ENCODE results near the gene C2orf49. TPM values are rescaled to one million over a fixed set of nuclear protein-coding genes. Genes with fewer than 3 reads are reported as not detected.

The C2orf49 gene
- total RNA-seq, 1 donor from 2014 or later: 21.6 TPM

GRCh38 chr2:105338020-105338385, 663 bp downstream of the C2orf49 start:
- peaks cover 8% of the 10 kb centered on the region for H4K20me1 ChIP-seq (ENCODE audit: insufficient read depth, low read length)
- H3K27me3 ChIP-seq (ENCODE audit: insufficient read depth, low read length): no peaks in the 10 kb centered on the region
- peak overlapping the region; percentile 100 for H3K27ac Mint-ChIP-seq (ENCODE audit: unreplicated experiment)
- peak overlapping the region; percentile 100 for H3K27ac ChIP-seq (ENCODE audit: low read depth, low read length)
- H3K27me3 Mint-ChIP-seq (ENCODE audit: low read depth, unreplicated experiment): no peaks in the 10 kb centered on the region
- H3K36me3 Mint-ChIP-seq (ENCODE audit: low read depth, unreplicated experiment): peaks cover 5% of the 10 kb centered on the region
- H3K4me3 Mint-ChIP-seq (ENCODE audit: unreplicated experiment): peak overlapping the region; percentile 98
- peak; percentile 20 for FAIRE-seq
- no peak for TF ChIP-seq EZH2 (IDR thresholded peaks at IDR 0.05; ENCODE audit: insufficient read depth, low read length)
- no peak for TF ChIP-seq CTCF (IDR thresholded peaks at IDR 0.05; ENCODE audit: insufficient read depth, low read depth, low read length)
- no peaks in the 10 kb centered on the region for H3K9me3 ChIP-seq (ENCODE audit: insufficient read depth, low read depth, low read length)
- H2AFZ ChIP-seq (ENCODE audit: low read depth, low read length): peak overlapping the region; percentile 45
- DNase-seq (ENCODE audit: low read depth): no peak
- H3K4me3 ChIP-seq (ENCODE audit: insufficient read depth, low read depth, low read length): peak overlapping the region; percentile 92
- H3K4me2 ChIP-seq (ENCODE audit: low read length): peak overlapping the region; percentile 90
- H3K79me2 ChIP-seq (ENCODE audit: insufficient read depth, low read length): peaks cover 58% of the 10 kb centered on the region
- peaks cover 16% of the 10 kb centered on the region for H3K4me1 Mint-ChIP-seq (ENCODE audit: low read depth, unreplicated experiment)
- peaks cover 17% of the 10 kb centered on the region for H3K4me1 ChIP-seq (ENCODE audit: insufficient read depth, low read length)
- peaks cover 19% of the 10 kb centered on the region for H3K36me3 ChIP-seq (ENCODE audit: insufficient read depth, low read length)
- H3K9ac ChIP-seq (ENCODE audit: low read length): peak overlapping the region; percentile 98
- H3K9me3 Mint-ChIP-seq (ENCODE audit: unreplicated experiment): no peaks in the 10 kb centered on the region

- Mint-ChIP-seq H3K36me3 (ENCODE audit: low read depth, unreplicated experiment) (peaks cover 5% of the 10 kb centered on the region), H3K4me3 (ENCODE audit: unreplicated experiment) (peak overlapping the region; percentile 98), H3K9me3 (ENCODE audit: unreplicated experiment) (no peaks in the 10 kb centered on the region), H3K27me3 (ENCODE audit: low read depth, unreplicated experiment) (no peaks in the 10 kb centered on the region), H3K27ac (ENCODE audit: unreplicated experiment) (no peak overlapping the region), H3K4me1 (ENCODE audit: low read depth, unreplicated experiment) (peaks cover 22% of the 10 kb centered on the region)
- H3K4me3 ChIP-seq (ENCODE audit: insufficient read depth, low read depth, low read length): no peak overlapping the region
- no peak overlapping the region for H3K9ac ChIP-seq (ENCODE audit: low read length)
- peaks cover 8% of the 10 kb centered on the region for H4K20me1 ChIP-seq (ENCODE audit: insufficient read depth, low read length)
- H2AFZ ChIP-seq (ENCODE audit: low read depth, low read length): no peak overlapping the region
- H3K36me3 ChIP-seq (ENCODE audit: insufficient read depth, low read length): peaks cover 31% of the 10 kb centered on the region
- H3K4me2 ChIP-seq (ENCODE audit: low read length): peak overlapping the region; percentile 90
- DNase-seq (ENCODE audit: low read depth) (no peak), FAIRE-seq (no peak)
- H3K79me2 ChIP-seq (ENCODE audit: insufficient read depth, low read length): peaks cover 58% of the 10 kb centered on the region
- no peak for TF ChIP-seq CTCF (IDR thresholded peaks at IDR 0.05; ENCODE audit: insufficient read depth, low read depth, low read length)
- TF ChIP-seq EZH2 (IDR thresholded peaks at IDR 0.05; ENCODE audit: insufficient read depth, low read length): no peak
- H3K27ac ChIP-seq (ENCODE audit: low read depth, low read length): no peak overlapping the region
- no peaks in the 10 kb centered on the region for H3K27me3 ChIP-seq (ENCODE audit: insufficient read depth, low read length)
- H3K9me3 ChIP-seq (ENCODE audit: insufficient read depth, low read depth, low read length): no peaks in the 10 kb centered on the region
- H3K4me1 ChIP-seq (ENCODE audit: insufficient read depth, low read length): peaks cover 17% of the 10 kb centered on the region
Measured at GRCh38 chr2:105339414-105339813, 2.1 kb downstream of the C2orf49 start.

GRCh38 chr2:105344704-105345345, 7.5 kb downstream of the C2orf49 start:
- H4K20me1 ChIP-seq (ENCODE audit: insufficient read depth, low read length): peaks cover 5% of the 10 kb centered on the region

More at GRCh38 chr2:105344704-105345345, 7.5 kb downstream of the C2orf49 start:
- Mint-ChIP-seq H3K27me3 (ENCODE audit: low read depth, unreplicated experiment) (no peaks in the 10 kb centered on the region), H3K36me3 (ENCODE audit: low read depth, unreplicated experiment) (peaks cover 4% of the 10 kb centered on the region), H3K9me3 (ENCODE audit: unreplicated experiment) (no peaks in the 10 kb centered on the region), H3K4me3 (ENCODE audit: unreplicated experiment) (no peak overlapping the region), H3K27ac (ENCODE audit: unreplicated experiment) (no peak overlapping the region), H3K4me1 (ENCODE audit: low read depth, unreplicated experiment) (peaks cover 13% of the 10 kb centered on the region)
- Histone ChIP-seq H3K9ac (ENCODE audit: low read length) (no peak overlapping the region), H2AFZ (ENCODE audit: low read depth, low read length) (no peak overlapping the region), H3K27me3 (ENCODE audit: insufficient read depth, low read length) (no peaks in the 10 kb centered on the region), H3K9me3 (ENCODE audit: insufficient read depth, low read depth, low read length) (no peaks in the 10 kb centered on the region), H3K79me2 (ENCODE audit: insufficient read depth, low read length) (peaks cover 17% of the 10 kb centered on the region), H3K4me3 (ENCODE audit: insufficient read depth, low read depth, low read length) (no peak overlapping the region), H3K36me3 (ENCODE audit: insufficient read depth, low read length) (peaks cover 50% of the 10 kb centered on the region), H3K27ac (ENCODE audit: low read depth, low read length) (no peak overlapping the region), H3K4me2 (ENCODE audit: low read length) (no peak overlapping the region), H3K4me1 (ENCODE audit: insufficient read depth, low read length) (no peaks in the 10 kb centered on the region)
- TF ChIP-seq CTCF (IDR thresholded peaks at IDR 0.05; ENCODE audit: insufficient read depth, low read depth, low read length) (peak; percentile 47), EZH2 (IDR thresholded peaks at IDR 0.05; ENCODE audit: insufficient read depth, low read length) (no peak)
- DNase-seq (ENCODE audit: low read depth) (no peak), FAIRE-seq (peak; percentile 91)
